OCI-LY3 (cell line): ENCODE data around the gene ANKS1A.

Source experiments
- H2AFZ ChIP-seq: fragments of 200-600, 300-600 bp; shearing (Covaris generic); 2 replicates; pipeline ENCODE4 v1.6.0; 2014; ENCODE audit warnings: antibody characterized with exemption, low read depth, low read length
- H3K27ac ChIP-seq: fragments of 200-600, 300-600 bp; sonication (generic); 2 replicates; pipeline ENCODE4 v1.5.1; 2014; ENCODE audit warnings: mild to moderate bottlenecking, low read length, moderate library complexity, mixed read lengths
- H3K27me3 ChIP-seq: fragments of 200-600, 300-600 bp; sonication (generic); 2 replicates; pipeline ENCODE4 v1.6.1; 2014; ENCODE audit warnings: low read depth, low read length, mixed read lengths
- H3K36me3 ChIP-seq: fragments of 200-600, 300-600 bp; sonication (generic); replicated peaks from 2 replicates; pipeline ENCODE3; 2014; ENCODE audit warnings: low read depth, low read length, mixed read lengths
- H3K4me1 ChIP-seq: fragments of 300-600, 200-600 bp; sonication (generic); 2 replicates; pipeline ENCODE4 v1.6.1; 2014; ENCODE audit warnings: low read length, mixed read lengths
- H3K4me2 ChIP-seq: fragments of 200-600, 300-600 bp; sonication (generic); 2 replicates; pipeline ENCODE4 v1.6.1; 2014; ENCODE audit warnings: low read length, mixed read lengths
- H3K4me3 ChIP-seq: fragments of 300-600, 200-600 bp; sonication (generic); 2 replicates; pipeline ENCODE4 v1.5.1; 2014; ENCODE audit warnings: antibody characterized with exemption, mild to moderate bottlenecking, low read length, moderate library complexity
- H3K79me2 ChIP-seq: fragments of 300-600, 200-600 bp; shearing (Covaris generic); 2 replicates; pipeline ENCODE4 v1.6.1; 2014; ENCODE audit warnings: mild to moderate bottlenecking, low read length, mixed read lengths
- H3K9ac ChIP-seq: fragments of 300-600, 200-600 bp; shearing (Covaris generic); 2 replicates; pipeline ENCODE4 v1.6.0; 2014; ENCODE audit warnings: mild to moderate bottlenecking, low read length, moderate library complexity
- H3K9me3 ChIP-seq: fragments of 200-600, 300-600 bp; shearing (Covaris generic); 2 replicates; pipeline ENCODE4 v1.6.1; 2014; ENCODE audit warnings: low read length, mixed read lengths; ENCODE audit not compliant: insufficient read depth
- H4K20me1 ChIP-seq: fragments of 200-600, 300-600 bp; sonication (generic); 2 replicates; pipeline ENCODE4 v1.6.1; 2016; ENCODE audit warnings: low read length, mixed read lengths; ENCODE audit not compliant: insufficient read depth
- CTCF ChIP-seq: fragments of 200-600, 300-600 bp; sonication (generic); IDR thresholded peaks from 2 replicates; pipeline ENCODE4 v1.5.1; 2014; ENCODE audit warnings: antibody characterized with exemption, low read length, low read depth
- EZH2phosphoT487 ChIP-seq: fragments of 200-600 bp; shearing (Covaris generic); IDR thresholded peaks from 2 replicates; pipeline ENCODE4 v1.6.1; 2018; ENCODE audit warnings: antibody characterized with exemption, mixed run types, low read depth

The ANKS1A gene

GRCh38 chr6:35052694-35053565 lies 163.9 kb downstream of the ANKS1A start:
- H4K20me1 ChIP-seq: no peaks in the 10 kb centered on the region
- no peaks in the 10 kb centered on the region for H3K27me3 ChIP-seq
- H3K36me3 ChIP-seq: no peaks in the 10 kb centered on the region
- no peaks in the 10 kb centered on the region for H3K79me2 ChIP-seq
- no peaks in the 10 kb centered on the region for H3K9me3 ChIP-seq
- TF ChIP-seq EZH2phosphoT487 (no peak), CTCF (no peak)
- H2AFZ ChIP-seq: no peak overlapping the region
- no peak overlapping the region for H3K27ac ChIP-seq
- peaks cover 3% of the 10 kb centered on the region; the same call in 1 of the 2 replicates for H3K4me1 ChIP-seq
- no peak overlapping the region for H3K4me2 ChIP-seq
- no peak overlapping the region for H3K9ac ChIP-seq
- H3K4me3 ChIP-seq: no peak overlapping the region

- Histone ChIP-seq H3K4me3 (no peak overlapping the region), H3K4me1 (peaks cover 4% of the 10 kb centered on the region), H4K20me1 (no peaks in the 10 kb centered on the region), H3K9ac (no peak overlapping the region), H3K79me2 (no peaks in the 10 kb centered on the region), H3K27me3 (no peaks in the 10 kb centered on the region), H3K36me3 (no peaks in the 10 kb centered on the region), H3K9me3 (no peaks in the 10 kb centered on the region), H3K27ac (no peak overlapping the region), H3K4me2 (no peak overlapping the region), H2AFZ (no peak overlapping the region)
- TF ChIP-seq CTCF (no peak), EZH2phosphoT487 (no peak)
Observed at GRCh38 chr6:35053701-35054100, 164.6 kb downstream of the ANKS1A start.

GRCh38 chr6:35054106-35054742 lies 165.2 kb downstream of the ANKS1A start:
- Histone ChIP-seq H4K20me1 (no peaks in the 10 kb centered on the region), H2AFZ (no peak overlapping the region), H3K9ac (no peak overlapping the region), H3K36me3 (no peaks in the 10 kb centered on the region), H3K27ac (no peak overlapping the region), H3K4me1 (peaks cover 9% of the 10 kb centered on the region), H3K4me2 (no peak overlapping the region), H3K9me3 (no peaks in the 10 kb centered on the region), H3K4me3 (no peak overlapping the region), H3K79me2 (no peaks in the 10 kb centered on the region), H3K27me3 (no peaks in the 10 kb centered on the region)
- TF ChIP-seq EZH2phosphoT487: no peak
- no peak for TF ChIP-seq CTCF

- H3K27me3 ChIP-seq: no peaks in the 10 kb centered on the region
- no peak for TF ChIP-seq EZH2phosphoT487
- no peak for TF ChIP-seq CTCF
- peaks cover 11% of the 10 kb centered on the region for H3K4me1 ChIP-seq
- H4K20me1 ChIP-seq: no peaks in the 10 kb centered on the region
- no peak overlapping the region for H3K4me2 ChIP-seq
- no peak overlapping the region for H3K4me3 ChIP-seq
- no peak overlapping the region for H2AFZ ChIP-seq
- H3K79me2 ChIP-seq: no peaks in the 10 kb centered on the region
- H3K9me3 ChIP-seq: no peaks in the 10 kb centered on the region
- no peak overlapping the region for H3K9ac ChIP-seq
- H3K27ac ChIP-seq: no peak overlapping the region
- no peaks in the 10 kb centered on the region for H3K36me3 ChIP-seq
Observed at GRCh38 chr6:35054743-35055130, 165.7 kb downstream of the ANKS1A start.
